HG02642 (cell line): ENCODE measurements around the gene PARP15.
"Not testable (repeated sequence)": the region's sequence is repeated elsewhere in the genome, so short reads cannot be mapped to it uniquely, and the experiment has no call there.

ENCODE experiments used
- ATAC-seq: cut with Tn5 transposase; IDR thresholded peaks from one replicate; pipeline ENCODE4 v1.9.1; 2021; ENCODE audit warnings: mild to moderate bottlenecking; ENCODE audit not compliant: unreplicated experiment, poor library complexity

PARP15 gene

DNA sequence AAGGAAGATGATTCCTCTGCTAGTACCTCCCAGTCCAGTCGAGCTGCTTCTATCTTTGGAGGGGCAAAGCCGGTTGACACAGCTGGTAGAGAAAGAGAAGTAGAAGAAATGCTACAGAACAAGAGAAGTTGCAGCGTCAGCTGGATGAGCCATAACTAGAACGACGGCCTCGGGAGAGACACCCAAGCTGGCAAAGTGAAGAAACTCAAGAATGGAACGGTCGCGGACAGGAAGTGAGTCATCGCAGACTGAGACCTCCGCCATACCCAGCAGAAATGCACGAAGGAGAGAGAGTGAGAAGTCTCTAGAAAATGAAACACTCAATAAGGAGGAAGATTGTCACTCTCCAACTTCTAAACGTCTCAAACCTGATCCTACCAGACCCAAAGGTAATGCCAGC lies 84.2 kb downstream of the PARP15 start:
- no peak for ATAC-seq

DNA sequence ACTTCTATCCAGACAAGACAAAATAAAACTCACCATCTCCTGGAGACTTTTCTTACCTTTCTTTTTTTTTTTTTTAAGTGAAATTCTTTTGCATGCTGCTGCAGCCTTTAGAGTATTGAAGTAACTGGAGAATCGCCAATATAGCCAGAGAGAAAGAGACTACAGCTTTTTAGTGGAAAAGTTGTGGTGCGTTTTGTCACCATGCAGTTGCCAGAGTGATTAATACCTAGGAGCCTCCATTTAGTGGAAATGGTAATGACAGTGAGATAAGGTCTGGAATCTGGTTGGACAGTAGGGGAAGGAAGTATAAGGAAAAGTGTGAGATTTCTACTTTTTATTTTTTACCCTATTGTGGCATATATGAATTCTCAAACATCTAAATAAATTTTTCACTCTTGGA lies 85.1 kb downstream of the PARP15 start:
- no peak for ATAC-seq

DNA sequence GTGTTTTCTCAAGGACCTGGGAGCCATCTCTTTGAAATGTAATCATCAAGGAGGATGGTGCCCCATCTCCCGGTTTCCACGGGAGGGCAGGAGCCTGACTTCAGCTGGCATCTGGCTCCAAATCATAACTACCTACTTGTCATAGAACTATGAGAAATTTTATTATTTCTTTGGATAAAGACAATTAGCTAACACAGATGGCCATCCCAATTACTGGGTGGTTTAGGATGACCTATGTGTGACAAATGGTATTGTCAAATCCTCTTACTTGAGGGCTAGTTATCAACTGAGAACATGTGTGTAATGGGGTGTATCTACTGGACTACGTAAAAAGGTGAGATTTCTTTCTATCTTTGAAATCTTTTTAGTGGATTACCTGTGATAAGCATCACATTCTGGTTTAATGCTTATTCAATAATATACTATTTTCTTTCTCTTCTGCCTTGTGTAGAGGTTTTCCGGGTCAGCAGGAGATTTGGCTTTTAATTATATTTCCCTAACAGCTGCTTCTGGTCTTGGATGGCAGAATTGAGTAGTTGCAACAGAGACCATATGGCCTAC lies 87.9 kb downstream of the PARP15 start:
- no peak for ATAC-seq

- ATAC-seq = no peak
Measured at GRCh38 chr3:122665881-122666280, 88.4 kb downstream of the PARP15 start.

GRCh38 chr3:122668930-122669730 lies 91.7 kb downstream of the PARP15 start:
- peak; percentile 95 for ATAC-seq

GRCh38 chr3:122671553-122671952 lies 94.1 kb downstream of the PARP15 start:
- ATAC-seq = no peak

DNA sequence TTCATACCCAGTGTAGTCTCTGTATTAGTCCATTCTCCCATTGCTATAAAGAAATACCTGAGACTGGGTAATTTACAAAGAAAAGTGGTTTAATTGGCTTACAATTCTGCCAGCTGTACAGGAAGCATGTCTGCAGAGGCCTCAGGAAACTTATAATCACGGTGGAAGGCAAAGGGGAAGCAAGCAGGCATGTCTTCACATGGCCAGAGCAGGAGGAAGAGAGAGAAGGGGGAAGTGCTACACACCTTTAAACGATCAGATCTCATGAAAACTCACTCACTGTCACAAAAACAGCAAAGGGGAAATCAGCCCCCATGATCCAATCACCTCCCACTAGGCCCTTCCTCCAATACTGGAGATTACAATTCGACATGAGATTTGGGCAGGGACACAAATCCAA lies 96.9 kb downstream of the PARP15 start:
- no peak for ATAC-seq

DNA sequence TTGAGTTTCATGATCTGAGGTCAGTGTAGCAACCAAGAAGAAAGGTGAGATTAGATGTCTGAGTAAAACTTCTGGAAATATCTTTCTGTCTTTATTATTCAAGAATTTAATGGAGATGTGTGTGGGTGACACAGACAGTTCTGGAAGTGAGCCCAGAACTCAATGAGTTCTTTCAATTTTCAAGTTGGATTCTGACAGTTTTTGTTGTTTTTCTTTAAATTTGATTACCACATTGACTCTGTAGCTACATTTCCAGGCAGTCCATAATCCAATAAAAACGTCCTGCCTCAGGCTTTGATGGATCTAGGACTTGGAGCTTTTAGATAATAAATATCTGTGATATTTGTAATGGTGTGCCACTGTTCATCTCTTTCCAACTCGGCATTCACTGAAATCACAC lies 99.3 kb downstream of the PARP15 start:
- no peak for ATAC-seq

- no peak for ATAC-seq
Measured at GRCh38 chr3:122677216-122677615, 99.8 kb downstream of the PARP15 start.

DNA sequence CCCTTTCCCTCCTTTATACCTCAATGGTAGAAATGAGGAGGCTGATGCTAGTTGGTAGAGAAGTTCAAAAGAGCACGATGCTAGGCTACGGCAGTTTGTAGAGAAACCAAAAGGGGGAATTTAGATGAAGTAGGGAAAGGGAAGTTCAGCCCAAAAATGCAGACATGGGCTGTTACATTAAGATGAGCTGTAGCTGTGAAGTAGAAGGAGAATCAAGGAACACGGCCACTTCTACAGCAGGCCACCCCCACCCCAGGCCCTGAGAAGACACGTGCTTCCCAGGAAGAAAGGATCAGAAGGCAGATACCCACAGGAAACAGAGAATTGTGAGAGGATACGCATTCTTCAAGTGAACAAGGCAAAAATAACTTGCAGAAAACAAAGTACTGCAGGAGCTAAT lies 101.1 kb downstream of the PARP15 start:
- ATAC-seq = no peak

GRCh38 chr3:122679085-122679881 lies 101.8 kb downstream of the PARP15 start:
- ATAC-seq = peak; percentile 43

GRCh38 chr3:122679882-122680474 lies 102.5 kb downstream of the PARP15 start:
- ATAC-seq = no peak

- ATAC-seq = peak; percentile 57
Measured at GRCh38 chr3:122680475-122681283, 103.2 kb downstream of the PARP15 start, which contains the start of gene PARP14. TSS of gene PARP14 (plus strand) at chr3:122680839. CDS start at chr3:122680884, 45 bp downstream.

GRCh38 chr3:122681284-122681973 lies 104.0 kb downstream of the PARP15 start:
- ATAC-seq = no peak

DNA sequence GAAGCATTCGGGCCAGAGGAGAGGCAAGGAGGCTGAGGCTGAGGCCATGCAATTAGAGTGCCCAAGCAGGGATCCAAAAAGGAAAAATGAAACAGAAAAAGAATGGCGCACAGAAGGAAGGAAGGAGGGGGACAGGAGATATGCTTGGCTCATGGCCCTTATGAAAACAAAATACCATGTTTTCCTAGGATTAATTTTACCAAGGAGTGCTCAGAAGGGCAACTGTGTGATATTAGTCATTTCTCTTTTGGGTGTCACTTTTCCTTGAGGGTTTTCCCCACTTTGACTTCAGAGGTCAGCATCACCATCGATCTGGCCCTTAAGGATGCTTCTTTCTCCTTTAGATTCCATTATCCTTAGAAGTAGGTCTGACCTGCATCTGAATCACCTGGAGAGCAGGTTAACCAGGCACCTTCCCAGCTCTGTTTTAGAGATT lies 104.5 kb downstream of the PARP15 start:
- ATAC-seq = no peak

DNA sequence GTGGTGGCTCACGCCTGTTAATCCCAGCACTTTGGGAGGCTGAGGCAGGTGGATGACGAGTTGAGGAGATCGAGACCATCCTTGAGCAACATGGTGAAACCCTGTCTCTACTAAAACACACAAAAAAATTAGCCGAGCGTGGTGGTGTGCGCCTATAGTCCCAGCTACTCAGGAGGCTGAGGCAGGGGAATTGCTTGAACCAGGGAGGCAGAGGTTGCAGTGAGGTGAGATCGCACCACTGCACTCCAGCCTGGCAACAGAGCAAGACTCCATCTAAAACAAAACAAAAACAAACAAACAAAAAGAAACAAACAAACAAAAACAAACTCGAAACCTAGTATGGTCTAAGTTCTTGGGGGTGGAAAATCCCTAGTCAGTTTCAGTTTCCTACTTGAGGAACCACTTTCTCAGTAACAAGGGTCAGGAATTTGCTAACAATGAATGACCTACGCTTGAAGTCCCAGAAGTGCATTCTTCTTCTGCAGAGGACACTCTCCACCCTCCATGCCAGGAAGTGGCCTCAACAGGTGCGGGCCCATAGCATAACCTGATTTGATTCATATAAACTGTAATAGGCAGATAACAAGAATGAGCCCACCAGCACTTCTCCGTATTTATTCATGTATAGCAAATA lies 105.4 kb downstream of the PARP15 start:
- ATAC-seq = not testable (repeated sequence)

DNA sequence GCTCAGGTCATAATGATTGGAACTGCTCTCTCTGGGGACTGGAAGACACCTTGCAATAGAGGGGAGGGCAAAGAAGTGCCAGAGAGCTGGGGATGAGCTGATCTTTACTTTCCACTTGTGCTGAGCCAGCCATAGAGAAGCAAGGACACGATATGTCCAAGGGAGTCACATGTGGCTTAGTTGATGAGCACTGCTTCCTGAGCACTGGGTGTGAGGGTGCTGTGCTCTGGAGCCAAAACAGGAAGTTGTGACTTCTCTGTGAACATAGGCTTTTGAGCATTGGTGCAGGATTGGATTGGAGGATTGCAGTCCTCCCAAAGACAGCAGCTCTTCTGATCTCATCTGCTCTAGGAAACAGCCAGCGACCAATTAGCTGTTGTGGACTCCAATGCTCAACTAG lies 109.8 kb downstream of the PARP15 start:
- ATAC-seq = no peak
